Panc1 (cell line): ENCODE data around the gene TRANK1. TPM values are rescaled to one million over a fixed set of nuclear protein-coding genes. Genes with fewer than 3 reads are reported as not detected.

Source experiments
- ATAC-seq: fragments of 200-7000 bp; cut with Tn5 transposase; 2 replicates; pipeline ENCODE4 v1.9.1; 2020; ENCODE audit warnings: mild to moderate bottlenecking, moderate library complexity
- BruUV-seq: library from RNA; stranded (reverse); fragments of 400-500 nt; replicated peaks from 2 replicates; lab custom pipeline; 2021; lab: Mats Ljungman, UMichigan
- CTCF ChIA-PET: fragments of 300-600 bp; sonication (Branson Sonifier 250); formaldehyde crosslinking; loops from one replicate; lab custom pipeline; 2022; ENCODE audit warnings: antibody characterized with exemption; lab: Charles Lee
- POLR2A ChIA-PET: fragments of 300-600 bp; sonication (Branson Sonifier 250); formaldehyde crosslinking; loops from one replicate; lab custom pipeline; 2022; ENCODE audit warnings: antibody characterized with exemption; lab: Charles Lee
- DNase-seq: peaks from one replicate; pipeline ENCODE4 v3.0.0-alpha.2; 2010; ENCODE audit warnings: low read depth, low spot score
- H3K27ac ChIP-seq: 2 replicates; pipeline ENCODE4 v1.5.1; 2011; ENCODE audit warnings: mild to moderate bottlenecking, low read length, inconsistent platforms
- H3K27me3 ChIP-seq: fragments of 200-500 bp; sonication (Bioruptor generic); 2 replicates; pipeline ENCODE4 v1.6.0; 2014; ENCODE audit warnings: low read length, inconsistent platforms; ENCODE audit not compliant: control insufficient read depth, insufficient read depth
- H3K36me3 ChIP-seq: fragments of 200-500 bp; sonication (Bioruptor generic); 2 replicates; pipeline ENCODE4 v1.5.1; 2014; ENCODE audit warnings: inconsistent platforms, mild to moderate bottlenecking, low read length, moderate library complexity; ENCODE audit not compliant: control insufficient read depth, insufficient read depth
- H3K4me1 ChIP-seq: 2 replicates; pipeline ENCODE4 v1.5.1; 2011; ENCODE audit warnings: inconsistent platforms, mild to moderate bottlenecking, low read length, moderate library complexity; ENCODE audit not compliant: control insufficient read depth, insufficient read depth
- H3K4me3 ChIP-seq, 2 experiments: 2 replicates each; pipeline ENCODE4 v1.5.1; 2011 to 2012; ENCODE audit warnings: low read depth in 2 of 2, low read length in 2 of 2, mild to moderate bottlenecking in 2 of 2, inconsistent platforms in 1 of 2, moderate library complexity in 1 of 2
- H3K9me3 ChIP-seq: fragments of 200-500 bp; sonication (Bioruptor generic); 2 replicates; pipeline ENCODE4 v1.5.1; 2014; ENCODE audit warnings: low read depth, mild to moderate bottlenecking, inconsistent platforms, low read length, moderate library complexity; ENCODE audit not compliant: control insufficient read depth, insufficient read depth
- CTCF ChIP-seq: fragments of 450-650 bp; IDR thresholded peaks from 2 replicates; pipeline ENCODE4 v1.5.1; 2017; ENCODE audit warnings: mild to moderate bottlenecking
- POLR2AphosphoS5 ChIP-seq: IDR thresholded peaks from 2 replicates; pipeline ENCODE4 v1.6.1; 2012; ENCODE audit warnings: mild to moderate bottlenecking, low read depth, low read length, moderate library complexity
- REST ChIP-seq, 2 experiments: IDR thresholded peaks; 2 replicates each; pipeline ENCODE4 v1.6.1; 2011 to 2012; ENCODE audit warnings: low read depth in 2 of 2, control low read depth in 1 of 2, low read length in 1 of 2, mild to moderate bottlenecking in 1 of 2, moderate library complexity in 1 of 2; ENCODE audit not compliant: insufficient read depth in 1 of 2
- SIN3A ChIP-seq: IDR thresholded peaks from 2 replicates; pipeline ENCODE4 v1.6.1; 2012; ENCODE audit warnings: low read depth, mild to moderate bottlenecking, low read length, moderate library complexity, borderline replicate concordance; ENCODE audit not compliant: insufficient read depth
- TCF7L2 ChIP-seq: IDR thresholded peaks from 2 replicates; pipeline ENCODE4 v1.6.1; 2011; ENCODE audit warnings: mild to moderate bottlenecking, low read depth, low read length, inconsistent platforms
- in situ Hi-C: cut with HindIII; loops from 2 replicates; pipeline ENCODE4 v1.10.0; 2016; ENCODE audit warnings: low sequenced_read_pairs, low pct_unique_long_range_greater_than_20kb
- intact Hi-C: fragments of 100-400 bp; cut with micrococcal nuclease; formaldehyde crosslinking; loops from one replicate; pipeline ENCODE4 v1.10.0; 2022; ENCODE audit not compliant: unreplicated experiment
- total RNA-seq: library from RNA; stranded (reverse); gene quantifications from one replicate; pipeline ENCODE4 v1.2.1, GENCODE V29; 2021; ENCODE audit not compliant: unreplicated experiment

The TRANK1 gene
- total RNA-seq, 1 experiment from 2014 or later, result 3.2 TPM

DNA sequence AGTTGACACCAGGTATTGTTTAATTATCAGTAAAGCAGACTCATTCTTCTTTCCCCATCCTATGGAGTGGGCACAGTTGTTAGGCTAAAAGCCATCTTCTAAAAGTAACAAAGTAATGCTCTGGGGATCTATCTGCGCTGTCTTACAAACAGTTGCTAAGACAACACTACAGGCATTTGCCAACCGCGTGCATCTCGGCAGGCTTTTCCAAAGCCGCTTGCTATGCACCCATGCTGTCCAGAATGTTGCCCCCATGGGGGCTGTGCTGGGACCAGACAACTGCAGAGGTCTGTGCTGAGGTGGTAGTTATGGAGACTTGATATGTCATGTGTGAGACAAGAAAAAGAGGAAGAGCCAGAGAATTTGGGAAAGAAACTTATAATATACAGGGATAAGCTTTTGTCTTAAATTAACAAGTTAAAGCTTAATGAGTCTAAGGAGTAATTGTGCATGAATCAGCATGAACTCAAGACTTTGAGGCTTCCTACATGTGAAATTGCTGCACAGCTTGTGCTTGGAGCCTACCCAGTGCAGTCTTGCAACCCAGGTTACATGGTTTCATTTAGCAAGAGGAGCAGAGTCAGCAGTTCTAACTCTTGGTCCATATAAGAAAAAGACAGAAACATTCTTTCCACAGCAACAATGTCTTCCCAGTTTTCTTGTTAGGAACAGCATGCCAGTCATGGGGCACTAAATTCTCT is 141.6 kb downstream of the TRANK1 start:
- POLR2A ChIA-PET, result no interaction called here
- TF ChIP-seq CTCF (no peak), POLR2AphosphoS5 (no peak), SIN3A (no peak), TCF7L2 (no peak), REST (IDR thresholded peaks at IDR 0.05; ENCODE audit: insufficient read depth in 1 of 2, low read depth in 2 of 2, low read length in 1 of 2) (no peak)
- DNase-seq (no peak), ATAC-seq (no peak)
- BruUV-seq, result no TSS peak
- no peak overlapping the region for H3K27ac ChIP-seq
- H3K4me3 ChIP-seq, result no peak overlapping the region
- no peaks in the 10 kb centered on the region for H3K4me1 ChIP-seq
- H3K9me3 ChIP-seq, result no peaks in the 10 kb centered on the region
- H3K36me3 ChIP-seq, result no peaks in the 10 kb centered on the region
- CTCF ChIA-PET, result no interaction called here
- H3K27me3 ChIP-seq, result no peaks in the 10 kb centered on the region
- intact Hi-C loops, result no loop called here
- in situ Hi-C loops, result no loop called here

DNA sequence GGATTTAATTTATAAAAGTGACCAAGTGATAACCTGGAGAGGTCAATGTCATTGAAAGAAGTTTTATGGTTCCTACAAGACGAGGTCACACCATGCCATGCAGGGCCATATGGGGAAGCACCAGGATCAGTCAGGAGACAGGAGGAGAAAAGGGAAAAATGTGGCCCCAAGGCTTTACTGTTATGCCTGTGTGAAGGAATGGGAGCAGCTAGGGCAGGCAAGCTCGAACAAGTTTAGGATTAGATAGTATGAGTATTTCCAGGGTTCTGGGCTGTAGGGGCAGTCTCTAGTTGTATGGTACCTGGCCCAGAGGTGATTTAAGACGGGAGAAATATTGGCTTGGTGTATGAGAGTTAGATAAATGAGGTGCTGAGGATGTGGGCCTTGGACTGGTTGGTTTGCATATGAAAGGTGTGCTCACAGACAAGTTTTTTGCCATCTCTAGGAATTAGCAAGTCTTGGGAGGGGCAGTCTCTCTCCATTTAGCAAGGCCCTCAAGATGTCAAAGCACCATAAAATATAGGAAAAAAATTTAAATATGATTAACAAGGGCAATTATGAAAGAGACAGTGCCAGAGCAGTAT is 144.2 kb downstream of the TRANK1 start:
- no peak for TF ChIP-seq SIN3A
- no peak for ATAC-seq
- H3K4me3 ChIP-seq, result no peak overlapping the region
- no peaks in the 10 kb centered on the region for H3K36me3 ChIP-seq
- H3K9me3 ChIP-seq, result no peaks in the 10 kb centered on the region
- in situ Hi-C loops, result no loop called here
- ChIA-PET POLR2A (no interaction called here), CTCF (no interaction called here)
- DNase-seq, result no peak
- BruUV-seq, result no TSS peak
- intact Hi-C loops, result no loop called here
- H3K27me3 ChIP-seq, result no peaks in the 10 kb centered on the region
- H3K27ac ChIP-seq, result no peak overlapping the region
- H3K4me1 ChIP-seq, result no peaks in the 10 kb centered on the region

GRCh38 chr3:36796881-36797280 is 148.0 kb downstream of the TRANK1 start:
- no peak overlapping the region for H3K27ac ChIP-seq
- in situ Hi-C loops, result no loop called here
- H3K9me3 ChIP-seq, result no peaks in the 10 kb centered on the region
- POLR2A ChIA-PET, result no interaction called here
- no peaks in the 10 kb centered on the region for H3K36me3 ChIP-seq
- intact Hi-C loops, result no loop called here
- no peaks in the 10 kb centered on the region for H3K27me3 ChIP-seq
- H3K4me3 ChIP-seq, result no peak overlapping the region
- CTCF ChIA-PET, result interaction anchor here (0.6 kb wide), 1 partner anchor 37 kb away, joined by 6 read pairs; no protein-coding TSS in a partner anchor
- ATAC-seq (no peak), DNase-seq (no peak)
- TF ChIP-seq SIN3A (no peak), POLR2AphosphoS5 (no peak), REST (IDR thresholded peaks at IDR 0.05; ENCODE audit: insufficient read depth in 1 of 2, low read depth in 2 of 2, low read length in 1 of 2) (no peak), TCF7L2 (no peak), CTCF (no peak)
- no TSS peak for BruUV-seq
- H3K4me1 ChIP-seq, result no peaks in the 10 kb centered on the region
